Smooth muscle cell (in vitro differentiated cells): Measurements from ENCODE around the gene MSANTD2. TPM values are rescaled to one million over a fixed set of nuclear protein-coding genes. Genes with fewer than 3 reads are reported as not detected.

Experiments
- DNase-seq: peaks from one replicate; lab custom pipeline; 2025; ENCODE audit not compliant: unreplicated experiment; lab: John Stamatoyannopoulos, UW
- H2AFZ ChIP-seq: fragments of 200-600 bp; sonication (generic); 2 replicates; pipeline ENCODE4 v1.6.0; 2016; ENCODE audit warnings: antibody characterized with exemption, low read depth, mild to moderate bottlenecking
- H3F3A ChIP-seq: fragments of 200-600 bp; sonication (generic); 2 replicates; pipeline ENCODE4 v1.6.0; 2017; ENCODE audit warnings: antibody characterized with exemption, low read depth
- H3K27ac ChIP-seq: fragments of 200-600 bp; sonication (generic); 2 replicates; pipeline ENCODE4 v1.5.1; 2016; ENCODE audit warnings: low read depth, mild to moderate bottlenecking
- H3K27me3 ChIP-seq: fragments of 200-600 bp; sonication (generic); 2 replicates; pipeline ENCODE4 v1.6.1; 2016; ENCODE audit warnings: low read depth, mild to moderate bottlenecking
- H3K36me3 ChIP-seq: fragments of 200-600 bp; sonication (generic); 2 replicates; pipeline ENCODE4 v1.5.1; 2016; ENCODE audit warnings: low read depth
- H3K4me1 ChIP-seq: fragments of 200-600 bp; sonication (generic); 2 replicates; pipeline ENCODE4 v1.5.1; 2016; ENCODE audit warnings: low read depth
- H3K4me2 ChIP-seq: fragments of 200-600 bp; sonication (generic); 2 replicates; pipeline ENCODE4 v1.6.0; 2016; ENCODE audit warnings: mild to moderate bottlenecking
- H3K4me3 ChIP-seq: fragments of 200-600 bp; sonication (generic); 2 replicates; pipeline ENCODE4 v1.5.1; 2016; ENCODE audit warnings: mild to moderate bottlenecking
- H3K79me2 ChIP-seq: fragments of 200-600 bp; sonication (generic); 2 replicates; pipeline ENCODE4 v1.6.0; 2016; ENCODE audit warnings: low read depth, mild to moderate bottlenecking
- H3K9ac ChIP-seq: fragments of 200-600 bp; sonication (generic); 2 replicates; pipeline ENCODE4 v1.6.0; 2016; ENCODE audit warnings: low read depth
- H3K9me3 ChIP-seq: fragments of 200-600 bp; sonication (generic); replicated peaks from 2 replicates; pipeline ENCODE4 v1.5.1; 2016; ENCODE audit warnings: low read depth
- H4K20me1 ChIP-seq: fragments of 200-600 bp; sonication (generic); 2 replicates; pipeline ENCODE4 v1.6.0; 2016; ENCODE audit warnings: low read depth
- WGBS: methylation state at CpG from one replicate; pipeline ENCODE4 v1.1.7; 2016; ENCODE audit warnings: low lambda C conversion rate; 5-methylcytosine and 5-hydroxymethylcytosine counted together
- polyA plus RNA-seq: library from polyadenylated mRNA; unstranded; fragments of >200 nt; fragmentation: Nextera tagmentation; extraction: Ambion mirVana; gene quantifications from 2 replicates; pipeline ENCODE4 v1.2.1, GENCODE V29; 2016
- total RNA-seq: library from RNA; depleted of rRNA; stranded (reverse); fragments of >200 nt; gene quantifications from 2 replicates; pipeline ENCODE4 v1.2.3, GENCODE V29; 2014
- TF ChIP-seq, protein P1 (sequence below): fragments of 200-600 bp; sonication (generic); IDR thresholded peaks from 2 replicates; pipeline ENCODE4 v1.5.1; 2017; ENCODE audit warnings: borderline replicate concordance, mild to moderate bottlenecking, antibody characterized with exemption; ENCODE audit not compliant: insufficient read depth, poor library complexity, severe bottlenecking

MSANTD2 gene
- total and polyA plus RNA-seq, 2 experiments from 2014 or later, result 13.6 to 18.8 TPM

DNA sequence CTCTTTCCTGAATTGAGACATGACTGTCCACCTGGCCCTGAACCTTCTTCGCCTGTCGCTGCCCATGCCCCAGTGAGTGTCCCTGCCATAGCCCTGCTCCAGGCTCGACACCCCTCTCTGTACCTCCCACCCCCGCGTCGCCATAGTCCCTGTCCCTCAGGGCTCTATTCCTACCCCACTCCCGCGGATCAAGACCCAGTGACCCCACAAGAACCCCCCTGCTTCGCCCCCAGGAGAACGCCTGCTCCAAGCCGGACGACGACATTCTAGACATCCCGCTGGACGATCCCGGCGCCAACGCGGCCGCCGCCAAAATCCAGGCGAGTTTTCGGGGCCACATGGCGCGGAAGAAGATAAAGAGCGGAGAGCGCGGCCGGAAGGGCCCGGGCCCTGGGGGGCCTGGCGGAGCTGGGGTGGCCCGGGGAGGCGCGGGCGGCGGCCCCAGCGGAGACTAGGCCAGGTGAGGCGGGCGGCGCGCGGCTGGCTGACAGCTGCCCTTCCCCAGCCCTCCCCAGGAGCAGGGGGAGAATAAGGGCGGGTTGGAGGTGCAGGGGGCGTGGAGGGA is 54.9 kb downstream of the MSANTD2 start:
- no peaks in the 10 kb centered on the region for H4K20me1 ChIP-seq
- H3F3A ChIP-seq, result no peaks in the 10 kb centered on the region
- H3K79me2 ChIP-seq, result no peaks in the 10 kb centered on the region
- no peaks in the 10 kb centered on the region for H3K36me3 ChIP-seq
- H3K9me3 ChIP-seq, result no peaks in the 10 kb centered on the region
- H2AFZ ChIP-seq, result no peak overlapping the region
- no peak for DNase-seq
- H3K4me1 ChIP-seq, result peaks cover 21% of the 10 kb centered on the region
- peak overlapping the region; percentile 61 for H3K4me3 ChIP-seq
- peaks cover 100% of the 10 kb centered on the region for H3K27me3 ChIP-seq
- TF ChIP-seq, protein P1, sequence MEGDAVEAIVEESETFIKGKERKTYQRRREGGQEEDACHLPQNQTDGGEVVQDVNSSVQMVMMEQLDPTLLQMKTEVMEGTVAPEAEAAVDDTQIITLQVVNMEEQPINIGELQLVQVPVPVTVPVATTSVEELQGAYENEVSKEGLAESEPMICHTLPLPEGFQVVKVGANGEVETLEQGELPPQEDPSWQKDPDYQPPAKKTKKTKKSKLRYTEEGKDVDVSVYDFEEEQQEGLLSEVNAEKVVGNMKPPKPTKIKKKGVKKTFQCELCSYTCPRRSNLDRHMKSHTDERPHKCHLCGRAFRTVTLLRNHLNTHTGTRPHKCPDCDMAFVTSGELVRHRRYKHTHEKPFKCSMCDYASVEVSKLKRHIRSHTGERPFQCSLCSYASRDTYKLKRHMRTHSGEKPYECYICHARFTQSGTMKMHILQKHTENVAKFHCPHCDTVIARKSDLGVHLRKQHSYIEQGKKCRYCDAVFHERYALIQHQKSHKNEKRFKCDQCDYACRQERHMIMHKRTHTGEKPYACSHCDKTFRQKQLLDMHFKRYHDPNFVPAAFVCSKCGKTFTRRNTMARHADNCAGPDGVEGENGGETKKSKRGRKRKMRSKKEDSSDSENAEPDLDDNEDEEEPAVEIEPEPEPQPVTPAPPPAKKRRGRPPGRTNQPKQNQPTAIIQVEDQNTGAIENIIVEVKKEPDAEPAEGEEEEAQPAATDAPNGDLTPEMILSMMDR, result no peak
- H3K27ac ChIP-seq, result no peak overlapping the region
- 3% methylated on average over 27 of the region's 44 CpGs for WGBS
- peak overlapping the region; percentile 90 for H3K4me2 ChIP-seq
- H3K9ac ChIP-seq, result no peak overlapping the region

- Histone ChIP-seq H4K20me1 (no peaks in the 10 kb centered on the region), H3K9me3 (no peaks in the 10 kb centered on the region), H3K4me3 (no peak overlapping the region), H3K36me3 (no peaks in the 10 kb centered on the region), H3K4me2 (no peak overlapping the region), H3K9ac (no peak overlapping the region), H3K4me1 (peaks cover 23% of the 10 kb centered on the region), H3K27me3 (peaks cover 93% of the 10 kb centered on the region), H3K27ac (no peak overlapping the region), H3K79me2 (no peaks in the 10 kb centered on the region), H2AFZ (no peak overlapping the region), H3F3A (no peaks in the 10 kb centered on the region)
- WGBS, result 60% methylated on average over 6 of the region's 6 CpGs
- TF ChIP-seq, protein P1, result no peak
- no peak for DNase-seq
Measured at GRCh38 chr11:124743050-124743449, 57.2 kb downstream of the MSANTD2 start.

DNA sequence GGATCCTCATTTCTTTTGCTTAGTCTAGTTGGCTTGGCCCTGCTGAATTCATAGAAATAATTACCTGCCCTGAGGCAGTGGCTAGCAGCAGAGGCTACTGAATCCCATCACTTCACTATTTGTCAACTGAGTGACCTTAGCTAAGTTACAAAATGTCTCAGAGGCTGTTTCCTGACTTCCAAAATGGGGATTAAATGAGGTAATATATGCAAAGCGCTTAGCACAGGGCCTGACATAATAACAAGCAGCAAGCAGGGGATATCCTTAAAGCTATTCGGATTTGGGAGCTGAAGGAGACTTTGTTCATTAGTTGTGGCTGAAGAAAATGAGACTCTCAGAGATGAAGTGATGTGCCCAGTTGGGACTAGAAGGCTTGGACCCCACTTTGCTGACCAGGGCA is 57.7 kb downstream of the MSANTD2 start:
- H3K4me2 ChIP-seq, result no peak overlapping the region
- H3K9me3 ChIP-seq, result no peaks in the 10 kb centered on the region
- no peaks in the 10 kb centered on the region for H3K36me3 ChIP-seq
- H3K4me3 ChIP-seq, result no peak overlapping the region
- H3K4me1 ChIP-seq, result peaks cover 26% of the 10 kb centered on the region
- H2AFZ ChIP-seq, result no peak overlapping the region
- no peaks in the 10 kb centered on the region for H3K79me2 ChIP-seq
- H3F3A ChIP-seq, result no peaks in the 10 kb centered on the region
- no peak overlapping the region for H3K27ac ChIP-seq
- no peaks in the 10 kb centered on the region for H4K20me1 ChIP-seq
- TF ChIP-seq, protein P1, result no peak
- H3K9ac ChIP-seq, result no peak overlapping the region
- WGBS, result 69% methylated on average over 2 of the region's 2 CpGs
- DNase-seq, result no peak
- H3K27me3 ChIP-seq, result peaks cover 93% of the 10 kb centered on the region

DNA sequence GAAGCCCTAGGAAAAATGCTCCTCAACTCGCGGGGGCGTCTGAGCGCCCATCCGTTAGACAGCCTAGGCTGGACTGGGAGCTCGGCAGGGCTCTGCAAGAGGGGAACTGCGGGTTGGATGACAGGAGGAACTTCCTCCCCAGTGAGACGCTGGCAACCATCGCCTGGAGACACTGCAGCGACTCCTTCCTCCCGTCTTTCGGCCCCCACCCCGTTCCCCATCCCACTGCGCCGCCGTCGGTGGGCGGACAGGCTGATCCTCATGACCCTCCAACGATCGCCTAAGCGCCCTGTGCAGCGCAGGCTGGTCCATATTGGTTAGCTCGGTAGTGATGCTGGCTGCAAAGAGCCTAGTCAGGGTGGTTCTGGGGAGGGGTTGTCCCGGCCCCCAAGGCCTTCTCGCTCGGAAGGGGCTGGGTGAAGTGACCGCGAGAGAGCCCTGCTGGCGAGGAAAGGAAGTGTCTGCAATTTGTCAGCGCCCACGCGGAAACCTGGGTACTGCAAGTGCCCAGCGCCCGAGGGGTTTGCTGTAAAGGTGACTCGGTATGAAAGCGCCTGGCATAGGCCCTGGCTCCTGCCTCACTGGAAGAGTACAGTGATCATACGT is 59.8 kb downstream of the MSANTD2 start:
- Histone ChIP-seq H3K79me2 (no peaks in the 10 kb centered on the region), H3K27me3 (peaks cover 93% of the 10 kb centered on the region), H3K36me3 (no peaks in the 10 kb centered on the region), H3K4me1 (peaks cover 16% of the 10 kb centered on the region), H3K4me2 (peak overlapping the region; percentile 89), H3K4me3 (peak overlapping the region; percentile 60), H3F3A (no peaks in the 10 kb centered on the region), H3K9me3 (no peaks in the 10 kb centered on the region), H4K20me1 (no peaks in the 10 kb centered on the region), H3K9ac (no peak overlapping the region), H3K27ac (no peak overlapping the region), H2AFZ (peak overlapping the region; percentile 70)
- DNase-seq, result no peak
- WGBS, result 5% methylated on average over 36 of the region's 37 CpGs
- TF ChIP-seq, protein P1, result peak; percentile 37
